Hindlimb muscle (tissue), 1 donor: Measurements from ENCODE around the gene YPEL2. TPM values are rescaled to one million over a fixed set of nuclear protein-coding genes. Genes with fewer than 3 reads are reported as not detected.
"Not testable (repeated sequence)": the region's sequence is repeated elsewhere in the genome, so short reads cannot be mapped to it uniquely, and the experiment has no call there.

Experiments used
- DNase-seq: peaks from one replicate; pipeline ENCODE4 v3.0.0-alpha.2; 2013
- polyA plus RNA-seq: library from polyadenylated mRNA; unstranded; fragments of 120-200 nt; gene quantifications from one replicate; pipeline ENCODE4 v1.2.1, GENCODE V29; 2013; ENCODE audit not compliant: insufficient read length

Gene YPEL2
- polyA plus RNA-seq, 1 donor = 16.5 TPM

- no peak for DNase-seq
Measured at GRCh38 chr17:59409336-59410048, 78.0 kb downstream of the YPEL2 start.

- no peak for DNase-seq
Measured at GRCh38 chr17:59410049-59410437, 78.6 kb downstream of the YPEL2 start.

GRCh38 chr17:59412431-59412830, 81.0 kb downstream of the YPEL2 start:
- DNase-seq = not testable (repeated sequence)

- no peak for DNase-seq
Measured at GRCh38 chr17:59413014-59413766, 81.7 kb downstream of the YPEL2 start.

- no peak for DNase-seq
Measured at GRCh38 chr17:59415397-59415796, 83.9 kb downstream of the YPEL2 start.

- DNase-seq = no peak
Measured at GRCh38 chr17:59416184-59416583, 84.7 kb downstream of the YPEL2 start.

- DNase-seq = no peak
Measured at GRCh38 chr17:59417452-59417851, 86.0 kb downstream of the YPEL2 start.

GRCh38 chr17:59418732-59419166, 87.3 kb downstream of the YPEL2 start:
- no peak for DNase-seq

GRCh38 chr17:59420901-59421300, 89.4 kb downstream of the YPEL2 start:
- DNase-seq = no peak

GRCh38 chr17:59421722-59422121, 90.3 kb downstream of the YPEL2 start:
- no peak for DNase-seq

GRCh38 chr17:59423137-59423724, 91.8 kb downstream of the YPEL2 start:
- peak; percentile 34 for DNase-seq

- DNase-seq = no peak
Measured at GRCh38 chr17:59423903-59424302, 92.4 kb downstream of the YPEL2 start.

GRCh38 chr17:59424331-59424730, 92.9 kb downstream of the YPEL2 start:
- no peak for DNase-seq

- peak; percentile 60 for DNase-seq
Measured at GRCh38 chr17:59425085-59425931, 93.9 kb downstream of the YPEL2 start.

- DNase-seq = no peak
Measured at GRCh38 chr17:59426031-59426430, 94.6 kb downstream of the YPEL2 start.

- no peak for DNase-seq
Measured at GRCh38 chr17:59427425-59427921, 96.0 kb downstream of the YPEL2 start.

- DNase-seq = peak; percentile 26
Measured at GRCh38 chr17:59427996-59428395, 96.5 kb downstream of the YPEL2 start.

- DNase-seq = peak; percentile 23
Measured at GRCh38 chr17:59428916-59429485, 97.5 kb downstream of the YPEL2 start.

- DNase-seq = no peak
Measured at GRCh38 chr17:59431601-59432000, 100.1 kb downstream of the YPEL2 start.

- DNase-seq = no peak
Measured at GRCh38 chr17:59432657-59433056, 101.2 kb downstream of the YPEL2 start.

GRCh38 chr17:59433586-59433985, 102.1 kb downstream of the YPEL2 start:
- no peak for DNase-seq

GRCh38 chr17:59434429-59434828, 103.0 kb downstream of the YPEL2 start:
- DNase-seq = no peak
